Osteocyte (in vitro differentiated cells): Measurements from ENCODE around the gene MIER2. TPM values are rescaled to one million over a fixed set of nuclear protein-coding genes. Genes with fewer than 3 reads are reported as not detected.

ENCODE experiments used
- total RNA-seq: library from RNA; stranded (reverse); gene quantifications from 2 replicates; pipeline ENCODE4 v1.2.1, GENCODE V29; 2021

The MIER2 gene
- total RNA-seq, 1 donor from 2014 or later, result 31.6 TPM

Other genes with a start within 250 kb of the MIER2 start
- gene OR4F17, start 237.7 kb downstream of the MIER2 start, total RNA-seq, result not detected in 2 replicates
- 1.5 and 1.9 TPM in 2 replicates for gene PLPP2, start 53.4 kb downstream of the MIER2 start, total RNA-seq
- gene C2CD4C, start 64.4 kb upstream of the MIER2 start, total RNA-seq, result 0.97 and 1.2 TPM in 2 replicates
- gene SHC2, start 116.2 kb upstream of the MIER2 start, total RNA-seq, result 61.2 and 61.7 TPM in 2 replicates
- gene MADCAM1, start 151.7 kb upstream of the MIER2 start, total RNA-seq, result 1.1 and 1.3 TPM in 2 replicates
- gene TPGS1, start 162.7 kb upstream of the MIER2 start, total RNA-seq, result 24.3 and 25.4 TPM in 2 replicates
- 65.3 and 69.0 TPM in 2 replicates for gene CDC34, start 187.0 kb upstream of the MIER2 start, total RNA-seq
- not detected in 2 replicates for gene GZMM, start 199.3 kb upstream of the MIER2 start, total RNA-seq
- 816 and 859 TPM in 2 replicates for gene BSG, start 227.8 kb upstream of the MIER2 start, total RNA-seq
- 27.2 and 28.3 TPM in 2 replicates for gene HCN2, start 245.1 kb upstream of the MIER2 start, total RNA-seq